ENCODE data around the gene ANAPC2. TPM values are rescaled to one million over a fixed set of nuclear protein-coding genes. Genes with fewer than 3 reads are reported as not detected.

ANAPC2 gene
- total RNA-seq, 1 donor from 2014 or later = 15.1 TPM

DNA sequence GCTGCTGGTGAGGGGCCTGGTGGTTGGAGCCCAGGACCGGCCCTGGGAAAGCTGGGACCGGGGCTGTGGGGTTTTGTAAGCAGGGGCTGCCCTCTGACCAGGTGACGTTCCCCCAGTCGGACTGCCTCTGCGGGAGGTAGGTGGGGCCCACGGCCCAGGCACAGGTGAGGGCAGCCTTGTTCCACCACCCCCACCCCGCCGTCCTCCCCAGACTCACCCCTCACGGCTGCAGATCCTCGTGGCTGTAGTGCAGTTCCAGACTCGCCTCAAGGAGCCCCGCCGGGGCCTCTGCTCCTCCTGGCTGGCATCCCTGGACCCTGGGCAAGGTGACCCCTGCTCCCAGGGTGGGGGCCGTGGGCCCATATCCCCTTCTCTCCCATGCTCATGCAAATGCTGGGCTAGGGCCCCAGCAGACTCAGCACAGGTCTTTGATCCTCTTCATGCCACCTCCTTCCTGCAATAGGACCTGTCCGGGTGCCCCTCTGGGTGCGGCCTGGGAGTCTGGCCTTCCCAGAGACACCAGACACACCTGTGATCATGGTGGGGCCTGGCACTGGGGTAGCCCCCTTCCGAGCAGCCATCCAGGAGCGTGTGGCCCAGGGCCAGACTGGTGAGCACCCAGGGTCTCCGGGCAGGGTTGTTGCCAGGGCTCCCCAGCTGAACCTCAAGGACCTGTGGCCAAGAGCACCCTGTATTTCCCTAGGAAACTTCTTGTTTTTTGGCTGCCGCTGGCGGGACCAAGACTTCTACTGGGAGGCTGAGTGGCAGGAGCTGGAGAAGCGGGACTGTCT is 27.0 kb upstream of the ANAPC2 start:
- DNase-seq (ENCODE audit: low read depth in 2 of 2) = no peak

DNA sequence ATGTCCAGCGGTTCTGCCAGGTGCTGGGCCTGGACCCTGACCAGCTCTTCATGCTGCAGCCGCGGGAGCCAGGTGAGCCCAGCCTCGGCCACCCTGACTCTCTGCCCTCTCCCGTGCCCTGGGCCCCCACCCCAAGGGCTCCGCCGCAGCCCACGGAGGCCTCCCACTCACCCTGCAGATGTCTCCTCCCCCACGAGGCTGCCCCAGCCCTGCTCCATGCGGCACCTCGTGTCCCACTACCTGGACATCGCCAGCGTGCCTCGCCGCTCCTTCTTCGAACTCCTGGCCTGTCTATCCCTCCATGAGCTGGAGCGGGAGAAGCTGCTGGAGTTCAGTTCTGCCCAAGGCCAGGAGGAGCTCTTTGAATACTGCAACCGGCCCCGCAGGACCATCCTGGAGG is 26.3 kb upstream of the ANAPC2 start:
- DNase-seq (ENCODE audit: low read depth in 2 of 2) = no peak

DNA sequence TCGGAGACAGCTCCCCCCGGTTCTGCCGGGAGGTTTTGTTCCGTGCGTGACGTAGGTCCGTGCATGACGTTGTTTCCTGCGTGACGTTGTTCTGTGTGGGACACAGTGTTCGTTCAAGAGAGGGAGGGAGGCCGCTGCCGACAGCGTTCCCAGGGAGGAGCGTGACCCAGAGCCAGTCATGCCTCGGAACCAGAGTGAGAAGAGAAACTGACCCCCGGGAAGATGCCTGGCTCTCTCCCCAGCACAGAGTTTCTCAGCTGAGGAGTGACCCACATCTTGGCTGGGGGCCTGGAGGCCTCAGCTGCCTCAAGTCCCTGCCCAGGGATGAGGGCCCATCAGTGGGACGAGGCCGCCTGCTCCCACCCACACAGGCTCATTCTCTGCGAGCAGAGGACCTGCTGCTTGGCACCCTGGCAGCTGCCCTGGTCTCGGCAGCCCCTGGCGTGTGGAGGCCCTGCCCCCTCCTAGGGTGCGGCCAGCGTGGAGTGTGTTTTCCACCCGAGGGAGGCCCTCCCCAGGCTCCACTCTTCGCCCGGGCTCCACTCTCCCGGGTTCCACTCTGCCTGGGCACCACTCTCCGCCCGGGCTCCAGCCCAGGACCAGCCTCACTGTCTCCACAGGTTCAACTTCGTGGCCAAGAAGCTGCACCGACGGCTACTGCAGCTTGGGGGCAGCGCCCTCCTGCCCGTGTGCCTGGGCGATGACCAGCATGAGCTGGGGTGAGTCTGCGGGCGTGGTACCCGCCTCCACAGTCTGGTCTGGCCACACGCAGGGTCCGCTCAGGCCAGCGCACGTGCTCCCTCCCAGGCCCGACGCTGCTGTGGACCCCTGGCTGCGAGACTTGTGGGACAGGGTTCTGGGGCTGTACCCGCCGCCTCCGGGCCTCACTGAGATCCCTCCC is 25.1 kb upstream of the ANAPC2 start:
- no peak for DNase-seq (ENCODE audit: low read depth in 2 of 2)

- DNase-seq (ENCODE audit: low read depth in 2 of 2) = no peak
Observed at GRCh38 chr9:137212520-137212919, 24.2 kb upstream of the ANAPC2 start.

DNA sequence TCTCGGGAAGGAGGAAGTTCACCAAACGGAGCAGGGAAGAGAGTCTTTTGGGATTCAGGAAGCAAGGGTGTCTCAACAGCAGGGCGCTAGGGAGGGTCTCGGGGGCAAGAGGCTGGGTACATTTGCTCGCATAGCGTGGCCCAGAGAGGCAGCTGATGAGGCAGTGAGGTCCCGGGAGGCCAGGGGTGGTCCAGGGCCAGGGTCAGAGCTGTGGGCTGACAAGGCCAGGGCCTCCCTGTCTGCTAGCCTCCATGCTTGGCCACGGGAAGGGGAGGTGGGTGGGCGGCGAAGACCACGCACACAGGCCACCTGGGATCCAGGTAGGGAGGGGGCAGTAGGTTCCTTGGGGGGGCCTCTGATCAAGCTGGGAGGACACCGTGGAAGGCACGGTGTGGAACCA is 23.2 kb upstream of the ANAPC2 start:
- DNase-seq (ENCODE audit: low read depth in 2 of 2) = no peak

- no peak for DNase-seq (ENCODE audit: low read depth in 2 of 2)
Observed at GRCh38 chr9:137206602-137207001, 18.2 kb upstream of the ANAPC2 start.

DNA sequence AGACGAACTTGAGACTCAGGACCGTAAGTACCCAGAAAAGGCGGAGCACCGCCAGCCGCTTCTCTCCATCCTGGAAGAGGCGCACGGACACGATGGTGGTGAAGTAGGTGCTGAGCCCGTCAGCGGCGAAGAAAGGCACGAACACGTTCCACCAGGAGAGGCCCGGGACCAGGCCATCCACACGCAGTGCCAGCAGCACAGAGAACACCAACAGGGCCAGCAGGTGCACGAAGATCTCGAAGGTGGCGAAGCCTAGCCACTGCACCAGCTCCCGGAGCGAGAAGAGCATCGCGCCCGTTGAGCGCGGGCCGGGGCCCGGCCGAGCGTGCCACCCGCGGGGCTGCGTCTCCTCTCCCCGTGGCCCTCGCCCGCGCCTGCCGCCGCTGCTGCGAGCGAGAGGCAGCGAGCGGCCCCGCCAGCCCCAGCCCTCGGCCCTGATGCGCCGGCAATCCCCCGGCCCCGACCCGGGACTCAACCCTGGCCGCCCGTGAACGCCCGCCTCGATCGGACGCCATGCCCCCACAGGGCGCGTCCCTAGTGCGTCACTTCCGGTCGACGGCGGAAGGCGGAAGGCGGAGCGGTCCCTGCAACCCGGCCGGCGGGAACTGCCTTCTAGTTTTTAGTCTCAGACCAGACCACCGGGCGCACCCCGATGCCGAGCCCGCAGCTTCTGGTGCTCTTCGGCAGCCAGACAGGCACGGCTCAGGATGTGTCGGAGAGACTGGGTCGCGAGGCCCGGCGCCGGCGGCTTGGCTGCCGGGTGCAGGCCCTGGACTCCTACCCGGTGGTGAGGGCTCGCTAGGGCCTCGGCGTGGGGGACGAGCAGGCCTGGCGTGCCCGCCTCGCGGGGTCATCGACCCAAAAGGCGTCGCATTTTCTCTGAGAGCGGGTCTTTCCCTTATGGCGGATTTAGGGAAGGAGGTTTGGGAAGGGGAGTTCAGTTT is 17.0 kb upstream of the ANAPC2 start, which contains the start of the genes NDOR1 and TMEM203:
Gene NDOR1 (plus strand): TSS at position 575 of the 944 bp plus-strand sequence. CDS start 78 bp downstream, at position 653.
Gene TMEM203 (minus strand): TSS at position 523 of the 944 bp plus-strand sequence. CDS start 234 bp downstream, at position 289.
- peak; percentile 63 to 88 for DNase-seq (ENCODE audit: low read depth in 2 of 2)

GRCh38 chr9:137204731-137205125 is 16.4 kb upstream of the ANAPC2 start:
- no peak for DNase-seq (ENCODE audit: low read depth in 2 of 2)

DNA sequence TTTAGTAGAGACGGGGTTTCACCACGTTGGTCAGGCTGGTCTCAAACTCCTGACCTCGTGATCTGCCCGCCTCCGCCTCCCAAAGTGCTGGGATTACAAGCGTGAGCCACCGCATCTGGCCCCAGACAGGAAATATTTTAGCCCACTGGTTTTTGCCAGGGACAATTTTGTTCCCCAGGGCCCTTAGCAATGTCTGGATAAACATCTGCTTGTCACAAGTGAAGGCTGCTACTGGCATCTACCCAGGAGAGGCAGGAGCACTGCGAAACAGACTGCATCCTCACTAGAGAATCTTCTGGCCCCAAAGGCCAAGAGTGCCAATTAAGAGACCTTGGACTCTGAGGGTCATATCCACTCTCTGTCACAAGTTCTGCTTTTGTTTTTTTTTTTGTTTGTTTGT is 14.6 kb upstream of the ANAPC2 start:
- no peak for DNase-seq (ENCODE audit: low read depth in 2 of 2)

DNA sequence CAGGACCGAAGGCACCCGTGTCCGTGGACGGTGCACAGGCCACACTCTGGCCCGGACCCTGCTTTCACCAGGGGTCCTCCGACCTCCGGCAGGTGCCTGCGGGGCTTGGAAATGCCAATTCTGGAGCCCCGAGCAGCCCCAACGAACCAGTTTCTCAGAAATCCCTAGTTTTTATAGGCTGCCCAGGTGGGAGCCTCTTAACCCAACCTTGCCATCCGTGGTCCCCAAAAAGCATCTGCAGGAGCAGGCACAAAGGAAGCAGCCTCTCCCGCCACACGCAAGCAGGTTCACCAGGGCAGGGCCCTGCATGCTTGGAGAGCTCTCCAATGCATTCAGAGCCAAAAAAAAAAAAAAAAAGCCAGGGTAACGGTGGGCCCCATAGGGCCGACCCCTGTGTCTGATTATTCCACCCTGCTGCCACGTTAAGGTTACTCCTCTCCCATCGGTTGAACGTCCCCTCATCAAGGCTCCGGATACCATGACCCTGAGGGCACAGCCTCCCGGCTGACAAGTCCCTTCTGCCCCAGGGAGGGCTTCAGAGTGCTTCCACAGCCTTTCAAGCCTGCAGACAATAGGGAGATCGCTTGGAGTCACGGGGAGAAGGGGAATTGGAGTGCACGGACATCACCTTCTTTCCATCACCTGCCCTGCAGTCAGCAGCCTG is 13.0 kb upstream of the ANAPC2 start:
- DNase-seq (ENCODE audit: low read depth in 2 of 2) = no peak

- DNase-seq (ENCODE audit: low read depth in 2 of 2) = peak; percentile 95 to 99
Observed at GRCh38 chr9:137200311-137201204, 12.2 kb upstream of the ANAPC2 start, which contains the start of gene TPRN. Gene TPRN (minus strand): TSS chr9:137200741. CDS start chr9:137200711, 30 bp downstream.

DNA sequence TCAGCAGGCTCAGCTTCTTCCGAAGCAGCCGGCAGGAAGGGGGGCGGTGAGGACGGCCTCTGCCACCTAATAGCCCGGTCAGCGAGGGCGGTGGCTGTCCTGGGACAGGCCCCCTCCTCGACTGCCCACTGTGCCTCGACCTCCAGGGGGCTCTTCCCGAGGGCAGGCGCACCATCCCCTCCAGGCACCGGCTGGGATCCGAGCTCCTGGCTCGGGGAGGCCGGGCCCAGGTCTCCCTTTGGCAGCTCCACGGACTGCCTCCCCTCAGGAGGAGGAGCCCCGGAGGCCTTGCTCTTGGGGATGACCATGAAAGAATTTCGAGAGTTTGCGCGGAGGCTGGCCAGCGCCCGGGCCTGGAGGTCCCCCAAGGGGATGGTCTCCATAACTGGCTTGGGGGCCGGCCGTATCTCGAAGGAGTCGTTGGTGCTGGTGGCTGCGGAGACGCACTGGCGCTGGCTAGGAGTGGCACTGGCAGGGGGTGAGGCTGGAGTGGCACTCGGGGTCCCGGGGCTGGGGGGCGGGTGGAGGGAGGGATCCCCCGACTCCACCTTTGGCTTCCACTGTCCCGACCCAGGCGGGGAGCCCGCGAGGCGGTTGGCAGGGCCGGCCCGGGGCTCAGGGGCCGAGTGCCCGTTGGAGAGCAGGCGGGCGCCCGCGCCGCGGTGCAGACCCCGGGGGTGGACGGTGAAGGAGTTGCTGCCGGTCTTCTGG is 11.2 kb upstream of the ANAPC2 start:
- DNase-seq (ENCODE audit: low read depth in 2 of 2) = no peak

DNA sequence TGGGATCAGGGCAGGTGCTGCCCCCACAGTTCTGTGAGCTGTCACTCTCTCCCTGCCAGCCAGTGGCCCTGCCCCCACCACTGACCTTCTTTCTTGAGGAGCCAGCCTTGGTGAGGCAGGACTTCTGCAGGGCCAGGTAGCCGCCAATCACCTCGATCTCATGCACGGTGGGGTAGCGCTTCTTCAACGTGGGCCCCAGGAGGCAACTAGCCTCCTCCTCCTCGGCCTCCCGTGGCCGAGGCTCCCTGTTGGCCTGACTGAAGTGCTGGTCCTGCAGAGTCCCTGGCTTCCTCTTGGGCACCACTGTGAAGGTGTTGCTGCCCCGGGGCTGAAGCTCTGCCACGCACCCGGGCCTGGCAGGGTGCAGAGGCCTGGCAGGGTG is 10.5 kb upstream of the ANAPC2 start:
- no peak for DNase-seq (ENCODE audit: low read depth in 2 of 2)

DNA sequence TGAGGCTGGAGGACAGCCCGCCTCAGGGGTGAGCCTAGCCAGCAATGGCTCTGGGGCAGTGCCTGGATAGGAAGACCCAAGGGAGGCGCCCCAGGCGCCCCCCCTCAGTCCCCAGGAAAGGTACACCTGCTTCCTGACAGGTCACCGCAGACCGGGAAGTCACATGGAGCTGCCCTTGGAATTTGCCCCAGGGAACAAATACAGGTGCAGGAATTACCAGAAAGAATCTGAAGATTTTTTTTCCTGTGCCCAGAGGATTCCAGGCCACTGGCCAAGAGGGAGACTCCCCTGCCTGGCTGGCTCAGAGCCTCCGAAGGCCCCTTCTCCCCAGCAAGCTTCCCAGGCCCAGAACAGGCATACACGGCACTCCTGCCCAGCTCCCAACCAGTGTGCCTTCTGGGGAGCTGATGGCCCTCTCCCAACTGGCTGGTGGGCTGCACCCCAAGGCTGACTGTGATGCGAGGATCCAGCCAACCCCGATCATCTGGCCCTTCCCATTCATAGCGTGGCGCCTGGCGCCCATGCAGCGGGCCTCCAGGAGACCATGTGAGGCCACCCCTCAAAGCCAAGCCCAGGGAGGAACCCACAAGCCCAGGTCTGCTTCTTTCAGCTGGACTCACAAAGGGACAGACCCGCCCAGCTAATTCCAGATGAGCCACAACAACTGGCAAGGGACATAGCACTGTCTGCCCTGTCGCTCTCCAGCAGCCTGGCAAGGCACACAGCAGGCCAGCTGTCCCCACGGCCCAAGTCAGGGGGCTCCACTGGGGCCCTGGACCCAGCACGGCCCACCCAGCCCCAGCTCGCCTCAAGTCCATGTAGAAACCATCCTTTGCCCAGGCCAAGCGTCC is 9.9 kb upstream of the ANAPC2 start:
- DNase-seq (ENCODE audit: low read depth in 2 of 2) = no peak

- DNase-seq (ENCODE audit: low read depth in 2 of 2) = no peak
Observed at GRCh38 chr9:137195525-137196220, 7.3 kb upstream of the ANAPC2 start.

GRCh38 chr9:137194909-137195308 is 6.5 kb upstream of the ANAPC2 start:
- no peak for DNase-seq (ENCODE audit: low read depth in 2 of 2)

GRCh38 chr9:137194388-137194787 is 6.0 kb upstream of the ANAPC2 start:
- no peak for DNase-seq (ENCODE audit: low read depth in 2 of 2)
